Measurements from ENCODE around the gene UBE2O. TPM values are rescaled to one million over a fixed set of nuclear protein-coding genes. Genes with fewer than 3 reads are reported as not detected.

UBE2O gene
- total RNA-seq, 1 experiment from 2014 or later: 52.6 TPM

DNA sequence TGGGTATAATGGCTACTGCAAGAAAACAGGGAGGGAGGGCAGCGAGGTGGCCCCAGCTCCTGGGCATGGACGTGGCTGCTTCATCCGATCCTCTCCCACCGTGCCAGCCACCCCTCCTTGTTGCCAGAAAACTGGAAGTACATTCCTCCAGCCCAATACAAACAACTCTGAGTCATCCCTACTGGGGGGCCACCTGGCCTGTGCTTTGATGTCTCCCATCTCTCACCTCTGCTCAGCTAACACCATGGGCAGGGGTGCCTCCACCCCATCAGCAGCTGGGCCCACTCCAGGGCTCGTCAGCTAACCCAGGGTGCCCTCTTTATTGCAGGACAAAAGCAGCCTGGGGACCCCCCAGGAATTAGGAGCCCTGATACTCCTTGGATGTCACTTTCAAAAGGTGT lies 46.3 kb upstream of the UBE2O start:
- Mint-ChIP-seq H3K36me3 (ENCODE audit: insufficient read depth in 1 of 3, low read depth in 3 of 3) (no peaks in the 10 kb centered on the region; a peak in 2 of 7 replicates), H3K4me1 (peaks cover 50 to 58% of the 10 kb centered on the region in 2 experiments)
- WGBS (ENCODE audit: extremely low coverage, insufficient read length, low lambda C conversion rate): no CpG with 5 or more reads among the region's 5 CpGs

More for the DNA sequence above, 46.3 kb upstream of the UBE2O start:
- H2BK12ac ChIP-seq (ENCODE audit: insufficient read length, low read depth, low read length): no peak overlapping the region
- H3K79me1 ChIP-seq (ENCODE audit: insufficient read depth, low read depth, low read length, poor library complexity, severe bottlenecking): no peaks in the 10 kb centered on the region
- H3K27me3 ChIP-seq (ENCODE audit: insufficient read depth, low read length): no peaks in the 10 kb centered on the region
- H4K5ac ChIP-seq (ENCODE audit: insufficient read length, low read depth, low read length): no peak overlapping the region
- H3K4me1 ChIP-seq (ENCODE audit: insufficient read depth, low read length): peaks cover 3% of the 10 kb centered on the region; the same call in 1 of the 2 replicates
- H4K20me1 ChIP-seq (ENCODE audit: control insufficient read depth, insufficient read depth, insufficient read length): no peaks in the 10 kb centered on the region
- H2BK120ac ChIP-seq (ENCODE audit: low read depth, low read length, poor library complexity, severe bottlenecking): no peak overlapping the region
- no peak overlapping the region for H3K9ac ChIP-seq (ENCODE audit: extremely low read depth, insufficient read length, low read length)
- Mint-ChIP-seq H3K27me3 (ENCODE audit: low read depth) (peaks cover 7% of the 10 kb centered on the region), H3K4me3 (no peak overlapping the region; a peak in 1 of 5 replicates), H3K27ac (no peak overlapping the region), H3K9me3 (no peaks in the 10 kb centered on the region; a peak in 1 of 5 replicates)
- H3K27ac ChIP-seq (ENCODE audit: insufficient read length, low read depth, low read length): no peak overlapping the region
- H2BK20ac ChIP-seq (ENCODE audit: low read depth, low read length, poor library complexity, severe bottlenecking): no peak overlapping the region
- no peak for DNase-seq
- no peak overlapping the region for H2BK5ac ChIP-seq (ENCODE audit: insufficient read length, low read length)
- no peak overlapping the region for H2AK5ac ChIP-seq (ENCODE audit: insufficient read length, low read length)
- H3K4ac ChIP-seq (ENCODE audit: low read depth, low read length): no peak overlapping the region
- no peaks in the 10 kb centered on the region for H3K79me2 ChIP-seq (ENCODE audit: insufficient read depth, low read length)
- H3K56ac ChIP-seq (ENCODE audit: insufficient read length, low read depth, low read length): no peak overlapping the region
- H3K18ac ChIP-seq (ENCODE audit: insufficient read length, low read depth, low read length): no peak overlapping the region
- H2AFZ ChIP-seq (ENCODE audit: low read length): no peak overlapping the region
- H4K91ac ChIP-seq (ENCODE audit: insufficient read length, low read depth, low read length): no peak overlapping the region
- TF ChIP-seq, protein P1, sequence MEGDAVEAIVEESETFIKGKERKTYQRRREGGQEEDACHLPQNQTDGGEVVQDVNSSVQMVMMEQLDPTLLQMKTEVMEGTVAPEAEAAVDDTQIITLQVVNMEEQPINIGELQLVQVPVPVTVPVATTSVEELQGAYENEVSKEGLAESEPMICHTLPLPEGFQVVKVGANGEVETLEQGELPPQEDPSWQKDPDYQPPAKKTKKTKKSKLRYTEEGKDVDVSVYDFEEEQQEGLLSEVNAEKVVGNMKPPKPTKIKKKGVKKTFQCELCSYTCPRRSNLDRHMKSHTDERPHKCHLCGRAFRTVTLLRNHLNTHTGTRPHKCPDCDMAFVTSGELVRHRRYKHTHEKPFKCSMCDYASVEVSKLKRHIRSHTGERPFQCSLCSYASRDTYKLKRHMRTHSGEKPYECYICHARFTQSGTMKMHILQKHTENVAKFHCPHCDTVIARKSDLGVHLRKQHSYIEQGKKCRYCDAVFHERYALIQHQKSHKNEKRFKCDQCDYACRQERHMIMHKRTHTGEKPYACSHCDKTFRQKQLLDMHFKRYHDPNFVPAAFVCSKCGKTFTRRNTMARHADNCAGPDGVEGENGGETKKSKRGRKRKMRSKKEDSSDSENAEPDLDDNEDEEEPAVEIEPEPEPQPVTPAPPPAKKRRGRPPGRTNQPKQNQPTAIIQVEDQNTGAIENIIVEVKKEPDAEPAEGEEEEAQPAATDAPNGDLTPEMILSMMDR (conservative IDR thresholded peaks at IDR 0.05): no peak
- H3T11ph ChIP-seq (ENCODE audit: low read length): no peak overlapping the region
- H3K23ac ChIP-seq (ENCODE audit: insufficient read length, low read depth, low read length): no peak overlapping the region
- no peak overlapping the region for H3K4me2 ChIP-seq (ENCODE audit: insufficient read depth, insufficient read length, low read length)
- no peak overlapping the region for H4K8ac ChIP-seq (replicated peaks; ENCODE audit: insufficient read length, low read depth, low read length)
- no peaks in the 10 kb centered on the region for H3K9me3 ChIP-seq (ENCODE audit: control insufficient read depth, low read depth, low read length)
- H2BK15ac ChIP-seq (ENCODE audit: low read depth, low read length): no peak overlapping the region
- H3K14ac ChIP-seq (ENCODE audit: insufficient read depth, low read length): no peak overlapping the region
- peaks cover 9% of the 10 kb centered on the region for H3K23me2 ChIP-seq (ENCODE audit: insufficient read length, low read depth, low read length, poor library complexity, severe bottlenecking)
